SK-N-SH (cell line): ENCODE data around the gene ASCL3. TPM values are rescaled to one million over a fixed set of nuclear protein-coding genes. Genes with fewer than 3 reads are reported as not detected.
"Not testable (repeated sequence)": the region's sequence is repeated elsewhere in the genome, so short reads cannot be mapped to it uniquely, and the experiment has no call there.

ENCODE experiments used
- CTCF ChIA-PET: fragments of 300-600, 350-600 bp; formaldehyde crosslinking; extraction: SDS; loops from one replicate; lab custom pipeline; 2021; lab: Yijun Ruan, JAX
- POLR2A ChIA-PET: fragments of 350-600 bp; sonication (Branson Sonifier 250); formaldehyde crosslinking; extraction: SDS; loops from one replicate; lab custom pipeline; 2020; ENCODE audit warnings: antibody characterized with exemption, inconsistent platforms; lab: Yijun Ruan, JAX
- DNase-seq: peaks from one replicate; pipeline ENCODE4 v3.0.0; 2012
- H2AFZ ChIP-seq: fragments of 200-600 bp; sonication (generic); 2 replicates; pipeline ENCODE4 v1.8.1; 2016; ENCODE audit warnings: antibody characterized with exemption, mild to moderate bottlenecking, low read depth
- H3F3A ChIP-seq: fragments of 200-600 bp; sonication (generic); replicated peaks from 2 replicates; pipeline ENCODE3; 2016; ENCODE audit warnings: antibody characterized with exemption, mild to moderate bottlenecking; ENCODE audit not compliant: insufficient read depth
- H3K27ac ChIP-seq, 2 experiments: fragments of 200-500 bp in 1 of 2; fragments of 200-600 bp in 1 of 2; sonication (Bioruptor generic) in 1 of 2; sonication (generic), shearing (Covaris generic) in 1 of 2; 2 replicates each; pipeline versions ENCODE4 v1.5.1 to v1.6.1; 2014 to 2016; ENCODE audit warnings: low read depth in 2 of 2, inconsistent platforms in 1 of 2, low read length in 1 of 2, mild to moderate bottlenecking in 1 of 2, mixed read lengths in 1 of 2
- H3K27me3 ChIP-seq: fragments of 200-600 bp; sonication (generic), shearing (Covaris generic); 2 replicates; pipeline ENCODE4 v1.6.1; 2016; ENCODE audit warnings: mixed run types; ENCODE audit not compliant: insufficient read depth
- H3K36me3 ChIP-seq, 2 experiments: fragments of 200-500 bp in 1 of 2; fragments of 200-600 bp in 1 of 2; sonication (Bioruptor generic) in 1 of 2; sonication (generic) in 1 of 2; replicated peaks in 1 of 2; 2 replicates each; pipeline versions ENCODE3 to v1.5.1; 2014 to 2016; ENCODE audit warnings: low read length in 1 of 2, mild to moderate bottlenecking in 1 of 2; ENCODE audit not compliant: insufficient read depth in 2 of 2, control insufficient read depth in 1 of 2
- H3K4me1 ChIP-seq, 2 experiments: fragments of 200-500 bp in 1 of 2; fragments of 200-600 bp in 1 of 2; sonication (Bioruptor generic) in 1 of 2; sonication (generic), shearing (Covaris generic) in 1 of 2; 2 replicates each; pipeline versions ENCODE4 v1.5.1 to v1.6.1; 2014 to 2016; ENCODE audit warnings: low read depth in 1 of 2, low read length in 1 of 2, mixed run types in 1 of 2; ENCODE audit not compliant: insufficient read depth in 2 of 2, control insufficient read depth in 1 of 2
- H3K4me2 ChIP-seq: fragments of 200-600 bp; sonication (generic), shearing (Covaris generic); 2 replicates; pipeline ENCODE4 v1.6.1; 2017; ENCODE audit warnings: mixed run types
- H3K4me3 ChIP-seq, 2 experiments: fragments of 200-500 bp in 1 of 2; fragments of 200-600 bp in 1 of 2; sonication (Bioruptor generic) in 1 of 2; sonication (generic), shearing (Covaris generic) in 1 of 2; 2 replicates each; pipeline versions ENCODE4 v1.5.1 to v1.8.1; 2014 to 2016; ENCODE audit warnings: low read depth in 2 of 2, inconsistent platforms in 1 of 2, low read length in 1 of 2, mild to moderate bottlenecking in 1 of 2, mixed read lengths in 1 of 2, moderate library complexity in 1 of 2
- H3K79me2 ChIP-seq: fragments of 200-600 bp; sonication (generic); 2 replicates; pipeline ENCODE4 v1.8.1; 2017; ENCODE audit warnings: mild to moderate bottlenecking; ENCODE audit not compliant: insufficient read depth
- H3K9ac ChIP-seq: fragments of 200-600 bp; sonication (generic); 2 replicates; pipeline ENCODE4 v1.6.1; 2017; ENCODE audit warnings: mixed run types
- H3K9me2 ChIP-seq: fragments of 200-600 bp; sonication (generic); 2 replicates; pipeline ENCODE4 v1.6.1; 2017; ENCODE audit warnings: mixed run types
- H3K9me3 ChIP-seq: fragments of 200-600 bp; sonication (generic); 2 replicates; pipeline ENCODE4 v1.6.1; 2017; ENCODE audit warnings: mixed run types, mild to moderate bottlenecking, moderate library complexity
- H4K20me1 ChIP-seq: fragments of 200-600 bp; sonication (generic); 2 replicates; pipeline ENCODE4 v1.6.1; 2017; ENCODE audit warnings: mild to moderate bottlenecking, mixed run types; ENCODE audit not compliant: insufficient read depth
- CTCF ChIP-seq: fragments of 200-600 bp; sonication (generic); IDR thresholded peaks from 2 replicates; pipeline ENCODE4 v1.6.1; 2017; ENCODE audit warnings: antibody characterized with exemption, mild to moderate bottlenecking, moderate library complexity
- FOSL2 ChIP-seq: IDR thresholded peaks from 2 replicates; pipeline ENCODE4 v1.4.0; 2012; ENCODE audit warnings: low read depth, mild to moderate bottlenecking, moderate library complexity, borderline replicate concordance
- FOXM1 ChIP-seq: IDR thresholded peaks from 2 replicates; pipeline ENCODE4 v1.4.0; 2012; ENCODE audit warnings: low read depth, mild to moderate bottlenecking
- JUND ChIP-seq: IDR thresholded peaks from 2 replicates; pipeline ENCODE4 v1.4.0; 2012
- MAX ChIP-seq: IDR thresholded peaks from 2 replicates; pipeline ENCODE4 v1.4.0; 2012; ENCODE audit warnings: low read depth
- MEF2A ChIP-seq: IDR thresholded peaks from 2 replicates; pipeline ENCODE4 v1.4.0; 2012; ENCODE audit warnings: low read depth, borderline replicate concordance
- NRF1 ChIP-seq: IDR thresholded peaks from 2 replicates; pipeline ENCODE4 v1.6.1; 2012; ENCODE audit warnings: low read depth, mild to moderate bottlenecking, low read length
- RFX5 ChIP-seq: IDR thresholded peaks from 2 replicates; pipeline ENCODE4 v1.6.1; 2012; ENCODE audit warnings: mild to moderate bottlenecking, improper control_type of control experiment, low read length
- RXRA ChIP-seq: IDR thresholded peaks from 2 replicates; pipeline ENCODE4 v1.4.0; 2012; ENCODE audit warnings: low read depth, mild to moderate bottlenecking, borderline replicate concordance
- TAF1 ChIP-seq: IDR thresholded peaks from 2 replicates; pipeline ENCODE4 v1.6.1; 2012; ENCODE audit warnings: low read depth, mild to moderate bottlenecking, low read length, moderate library complexity, borderline replicate concordance
- TEAD4 ChIP-seq: IDR thresholded peaks from 2 replicates; pipeline ENCODE4 v1.4.0; 2012; ENCODE audit warnings: mild to moderate bottlenecking, borderline replicate concordance; ENCODE audit not compliant: insufficient read depth
- WGBS: methylation state at CpG from one replicate; pipeline ENCODE4 v1.1.6; 2017; ENCODE audit warnings: low lambda C conversion rate; 5-methylcytosine and 5-hydroxymethylcytosine counted together
- polyA plus RNA-seq, 3 experiments: library from polyadenylated mRNA; depleted of rRNA; stranded (reverse); fragments of >200 nt; gene quantifications; 2 replicates each; pipeline ENCODE4 v1.2.3, GENCODE V29; 2012

Gene ASCL3
- polyA plus RNA-seq, 1 of the 3 experiments (the other 2 are of a cell fraction) = not detected

DNA sequence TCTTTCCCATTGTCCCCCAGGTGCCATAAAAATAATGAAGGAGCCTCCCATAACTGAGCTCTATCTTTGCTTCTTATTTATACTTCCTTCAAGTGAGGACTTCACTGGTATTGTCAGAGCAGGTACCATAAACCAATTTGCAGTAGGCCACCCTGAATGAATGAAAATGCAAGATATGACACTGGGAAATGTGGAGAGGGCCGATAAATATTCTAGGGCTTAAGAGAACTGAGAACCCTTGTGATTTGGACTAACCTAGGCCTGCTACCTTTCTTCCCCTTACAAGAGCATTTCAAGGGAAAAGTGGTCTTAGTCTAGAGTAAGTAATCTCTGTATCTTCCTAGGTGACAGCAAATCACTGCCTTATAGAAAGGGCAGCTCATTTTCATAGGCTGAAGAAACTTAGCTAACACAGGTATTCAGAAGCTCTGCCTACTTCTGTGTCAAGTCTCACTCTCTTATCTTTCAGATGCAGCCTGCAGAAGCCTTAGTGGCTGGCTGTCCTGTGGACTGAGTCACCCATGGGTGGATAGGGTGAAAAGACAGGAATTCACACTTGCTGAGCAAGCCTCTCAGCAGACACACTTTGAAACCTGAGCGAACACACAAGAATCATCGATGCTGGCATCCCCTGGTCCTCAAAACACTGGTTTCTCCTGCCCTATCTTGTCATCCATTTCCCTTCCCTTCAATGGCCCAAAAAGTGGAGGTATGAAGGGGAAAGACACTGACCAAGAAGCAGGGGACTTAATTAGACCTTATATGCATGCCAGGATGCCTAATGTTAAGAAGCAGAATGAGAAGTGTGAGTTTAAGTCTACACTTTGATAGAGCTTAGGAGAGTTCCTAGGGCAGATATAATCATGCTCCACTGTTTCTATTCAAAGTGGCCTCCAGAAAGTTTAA, 45.8 kb upstream of the ASCL3 start:
- no peaks in the 10 kb centered on the region for H3K27me3 ChIP-seq
- 61% methylated on average over 2 of the region's 3 CpGs for WGBS
- no peaks in the 10 kb centered on the region for H3K9me2 ChIP-seq
- no peak overlapping the region for H2AFZ ChIP-seq
- H3K9me3 ChIP-seq = no peaks in the 10 kb centered on the region
- no peak for DNase-seq
- TF ChIP-seq TAF1 = no peak
- TF ChIP-seq JUND = no peak
- no peak for TF ChIP-seq RXRA
- TF ChIP-seq, all 33 proteins: peak for 0
- ChIA-PET CTCF (interaction anchor here (0.9 kb wide), 1 partner anchor 27 kb away, joined by 3 read pairs; no protein-coding TSS in a partner anchor), POLR2A (no interaction called here)
- Histone ChIP-seq H3F3A (peaks cover 15% of the 10 kb centered on the region), H3K4me2 (peak overlapping the region; percentile 29), H3K79me2 (no peaks in the 10 kb centered on the region), H3K4me3 (no peak overlapping the region), H3K36me3 (no peaks in the 10 kb centered on the region), H3K9ac (no peak overlapping the region), H3K4me1 (peaks cover 0 to 10% of the 10 kb centered on the region in 2 experiments; a peak in 2 of 4 replicates), H3K27ac (peak overlapping the region in 1 of 2 experiments; percentile 29; a peak in 2 of 4 replicates), H4K20me1 (no peaks in the 10 kb centered on the region)

DNA sequence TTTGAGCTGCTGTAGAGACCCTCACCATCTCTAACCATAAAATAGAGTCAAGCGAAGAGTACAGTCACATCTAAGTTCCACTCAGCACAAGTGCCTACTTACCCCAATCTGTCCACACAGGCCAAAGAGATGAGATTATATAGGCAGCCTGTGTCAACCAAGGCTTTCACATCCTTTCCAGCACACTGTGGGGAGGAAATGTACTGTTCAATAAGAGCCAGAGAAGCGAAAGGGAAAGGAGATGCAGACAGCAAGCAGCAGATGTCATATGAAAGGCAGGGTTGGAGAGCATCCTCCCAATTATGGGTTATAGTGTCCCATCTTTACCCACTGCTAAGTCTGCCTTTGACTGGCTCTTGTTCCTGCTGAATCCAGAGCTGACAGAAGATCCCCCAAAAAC, 44.6 kb upstream of the ASCL3 start:
- H3K36me3 ChIP-seq = no peaks in the 10 kb centered on the region
- TF ChIP-seq CTCF (no peak), JUND (no peak), RFX5 (no peak), MEF2A (no peak), TEAD4 (no peak), FOSL2 (no peak), MAX (no peak), NRF1 (no peak), FOXM1 (no peak)
- TF ChIP-seq, all 33 proteins: peak for 0
- Histone ChIP-seq H3K27ac (no peak overlapping the region), H3K4me2 (no peak overlapping the region), H3F3A (peaks cover 15% of the 10 kb centered on the region), H3K4me3 (no peak overlapping the region), H3K4me1 (peaks cover 0 to 10% of the 10 kb centered on the region in 2 experiments; a peak in 2 of 4 replicates), H3K9me3 (no peaks in the 10 kb centered on the region), H3K9me2 (no peaks in the 10 kb centered on the region), H4K20me1 (no peaks in the 10 kb centered on the region), H2AFZ (no peak overlapping the region), H3K9ac (no peak overlapping the region), H3K79me2 (no peaks in the 10 kb centered on the region), H3K27me3 (no peaks in the 10 kb centered on the region)
- ChIA-PET CTCF (interaction anchor here (1.0 kb wide), 1 partner anchor 28 kb away, joined by 5 read pairs; no protein-coding TSS in a partner anchor), POLR2A (no interaction called here)
- no peak for DNase-seq
- WGBS = 75% methylated on average over 2 of the region's 2 CpGs

DNA sequence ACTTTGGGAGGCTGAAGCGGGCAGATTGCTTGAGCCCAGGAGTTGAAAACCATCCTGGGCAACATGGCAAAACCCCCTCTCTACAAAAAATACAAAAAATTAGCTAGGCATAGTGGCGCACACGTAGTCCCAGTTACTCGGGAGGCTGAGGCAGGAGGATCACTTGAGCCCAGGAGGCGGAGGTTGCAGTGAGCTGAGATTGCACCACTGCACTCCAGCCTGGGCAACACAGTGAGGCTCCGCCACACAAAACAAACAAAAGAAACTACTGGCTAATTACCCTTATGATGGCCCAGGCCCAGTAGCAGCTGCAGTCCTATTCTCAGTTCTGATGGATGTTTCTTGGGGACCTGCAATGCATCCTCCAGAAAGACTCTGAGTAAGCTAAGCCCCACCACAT, 44.0 kb upstream of the ASCL3 start:
- CTCF ChIA-PET = interaction anchor here (0.6 to 1.0 kb wide), 2 partner anchors 27 to 30 kb away, joined by 3 to 5 read pairs; no protein-coding TSS in a partner anchor
- not testable (repeated sequence) for H3K4me3 ChIP-seq

More for the DNA sequence above, 44.0 kb upstream of the ASCL3 start:
- H3K9me2 ChIP-seq, POLR2A ChIA-PET, H3K4me2 ChIP-seq, H4K20me1 ChIP-seq, H3K27ac ChIP-seq, H3K9ac ChIP-seq, H3K27me3 ChIP-seq, H2AFZ ChIP-seq, H3K9me3 ChIP-seq, H3K79me2 ChIP-seq, H3K36me3 ChIP-seq, DNase-seq: not testable (repeated sequence)
- 98% methylated on average over 5 of the region's 6 CpGs for WGBS
- Histone ChIP-seq H3K4me1 (peaks cover 0 to 10% of the 10 kb centered on the region in 2 experiments; a peak in 2 of 4 replicates), H3F3A (peaks cover 15% of the 10 kb centered on the region)
